GM12892 (cell line): ENCODE results near the gene CHKA.

Source experiments
- DNase-seq: peaks from one replicate; pipeline ENCODE4 v3.0.0; 2011; ENCODE audit not compliant: insufficient read length
- FAIRE-seq: peaks from 2 replicates; lab custom pipeline; 2011; peaks lifted over from hg19 to GRCh38; lab: Jason Lieb, UNC
- POLR2A ChIP-seq: IDR thresholded peaks from 2 replicates; pipeline ENCODE4 v1.6.1; 2011; ENCODE audit warnings: low read depth, low read length, control low read depth
- POLR2AphosphoS5 ChIP-seq: IDR thresholded peaks from 2 replicates; pipeline ENCODE4 v1.6.1; 2011; ENCODE audit warnings: low read depth, low read length, control low read depth
- TAF1 ChIP-seq: IDR thresholded peaks from 2 replicates; pipeline ENCODE4 v1.6.1; 2011; ENCODE audit warnings: low read depth, mild to moderate bottlenecking, control low read depth, low read length, borderline replicate concordance

Gene CHKA

DNA sequence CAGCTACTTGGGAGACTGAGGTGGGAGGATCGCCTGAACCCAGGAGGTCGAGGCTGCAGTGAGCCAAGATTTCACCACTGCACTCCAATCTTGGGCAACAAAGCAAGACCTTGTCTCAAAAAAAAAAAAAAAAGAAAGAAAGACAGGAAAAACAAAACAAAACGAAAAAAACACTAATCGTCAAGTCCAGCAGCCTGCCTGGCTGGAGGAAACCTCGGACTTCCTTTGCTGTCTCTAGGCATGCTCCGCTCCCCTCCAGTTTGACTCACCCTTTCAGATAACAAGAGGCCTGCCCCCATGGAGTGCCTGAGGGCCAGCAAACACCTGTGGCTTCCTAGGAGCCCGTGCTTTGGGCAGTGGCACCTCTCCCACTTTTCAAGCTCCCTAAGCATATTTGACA lies 28.8 kb upstream of the CHKA start:
- DNase-seq (no peak), FAIRE-seq (no peak)
- TF ChIP-seq TAF1 (no peak), POLR2A (no peak), POLR2AphosphoS5 (no peak)

DNA sequence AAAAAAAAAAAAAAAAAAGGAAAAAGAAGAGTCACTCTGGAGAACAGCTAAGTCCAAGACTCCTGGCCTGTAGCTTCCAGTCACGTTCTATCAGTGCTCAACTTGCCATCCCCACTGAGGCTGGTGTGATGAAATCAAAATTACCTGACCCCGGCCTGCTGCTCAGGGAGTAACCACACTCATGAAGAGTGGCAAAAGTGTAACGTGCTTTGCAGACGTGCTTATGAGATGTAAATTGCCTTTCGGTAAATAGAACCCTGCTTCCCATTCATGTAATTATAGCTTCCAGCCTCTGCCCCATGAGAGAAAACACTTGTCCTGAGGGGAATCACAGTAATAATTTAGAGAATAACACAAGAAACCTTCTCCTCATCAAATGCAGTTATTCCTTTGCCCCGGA lies 28.2 kb upstream of the CHKA start:
- no peak for DNase-seq
- no peak for FAIRE-seq
- no peak for TF ChIP-seq TAF1
- TF ChIP-seq POLR2AphosphoS5, result no peak
- TF ChIP-seq POLR2A, result no peak

DNA sequence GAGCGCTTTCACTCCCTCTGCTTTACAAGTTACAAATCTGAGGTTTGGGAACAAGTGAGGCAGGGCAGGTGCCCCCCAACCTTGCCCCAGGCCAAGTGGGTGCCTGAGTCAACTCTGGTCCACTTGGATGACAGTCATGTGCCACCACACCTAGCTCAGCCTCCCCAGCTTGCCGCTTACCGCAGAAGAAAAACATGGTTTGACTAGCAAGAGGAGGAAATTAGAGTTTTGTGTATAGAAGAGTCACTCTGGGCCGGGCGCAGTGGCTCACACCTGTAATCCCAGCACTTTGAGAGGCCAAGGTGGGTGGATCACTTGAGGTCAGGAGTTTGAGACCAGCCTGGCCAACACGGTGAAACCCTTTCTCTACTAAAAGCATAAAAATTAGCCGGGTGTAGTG lies 27.7 kb upstream of the CHKA start:
- TF ChIP-seq POLR2A (no peak), POLR2AphosphoS5 (no peak), TAF1 (no peak)
- DNase-seq, result no peak
- no peak for FAIRE-seq

- no peak for FAIRE-seq
- TF ChIP-seq POLR2AphosphoS5 (no peak), TAF1 (no peak), POLR2A (no peak)
- no peak for DNase-seq
These were observed 27.1 kb upstream of the CHKA start for GRCh38 chr11:68148071-68148805.

GRCh38 chr11:68146704-68147474 lies 25.7 kb upstream of the CHKA start:
- no peak for DNase-seq
- FAIRE-seq, result no peak
- TF ChIP-seq TAF1 (no peak), POLR2A (no peak), POLR2AphosphoS5 (no peak)

- DNase-seq (no peak), FAIRE-seq (no peak)
- no peak for TF ChIP-seq POLR2A
- TF ChIP-seq POLR2AphosphoS5, result no peak
- TF ChIP-seq TAF1, result no peak
These were observed 24.9 kb upstream of the CHKA start for GRCh38 chr11:68146010-68146540.

- FAIRE-seq, result no peak
- DNase-seq, result no peak
- TF ChIP-seq POLR2A (no peak), TAF1 (no peak), POLR2AphosphoS5 (no peak)
These were observed 24.1 kb upstream of the CHKA start for GRCh38 chr11:68145120-68145866.

DNA sequence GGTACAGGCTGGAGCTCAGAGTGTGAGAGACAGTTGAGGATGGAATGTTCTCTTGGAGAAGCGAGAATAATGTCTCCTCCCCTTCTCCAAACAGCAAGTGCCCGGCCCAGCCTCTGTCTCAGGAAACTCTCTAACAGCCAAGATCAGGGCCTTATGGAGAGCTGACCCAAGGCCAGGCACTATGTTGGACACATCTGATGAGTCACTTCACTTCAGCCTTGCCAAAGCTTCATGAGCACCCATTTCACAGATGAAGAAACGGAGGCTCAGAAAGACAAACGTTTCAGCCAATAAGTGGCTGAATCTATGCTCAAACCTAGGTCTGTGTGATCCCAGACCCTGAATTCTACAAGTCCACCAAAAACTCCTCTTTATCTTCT lies 22.1 kb upstream of the CHKA start:
- TF ChIP-seq TAF1, result no peak
- FAIRE-seq, result no peak

GRCh38 chr11:68142441-68143309 lies 21.5 kb upstream of the CHKA start:
- FAIRE-seq, result peak; percentile 54
- TF ChIP-seq POLR2A (no peak), TAF1 (no peak), POLR2AphosphoS5 (no peak)
- no peak for DNase-seq

More for the DNA sequence above, 22.1 kb upstream of the CHKA start:
- DNase-seq, result no peak

DNA sequence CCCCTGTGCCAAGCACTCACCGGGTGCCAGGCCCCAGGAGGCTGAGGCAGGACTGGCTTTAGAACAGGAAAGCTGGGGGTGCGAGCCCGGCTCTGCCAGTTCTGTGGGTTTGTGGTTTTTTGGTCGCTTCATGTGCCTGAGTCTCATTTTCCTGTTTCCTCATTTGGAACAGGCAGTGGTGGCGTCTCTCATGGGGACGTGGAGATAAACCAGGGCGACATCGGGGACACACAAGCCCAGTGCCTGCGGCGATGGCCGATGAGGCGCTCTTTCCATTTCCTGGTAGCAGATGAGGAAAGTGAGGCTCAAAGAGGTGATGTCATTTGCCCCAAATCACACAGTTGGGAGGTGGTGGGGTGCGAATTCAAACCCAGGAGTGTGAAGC lies 20.8 kb upstream of the CHKA start:
- DNase-seq (no peak), FAIRE-seq (peak; percentile 77)
- TF ChIP-seq POLR2A, result no peak
- TF ChIP-seq TAF1, result no peak
- TF ChIP-seq POLR2AphosphoS5, result no peak
